ENCODE measurements around the gene ZW10. TPM values are rescaled to one million over a fixed set of nuclear protein-coding genes. Genes with fewer than 3 reads are reported as not detected.
"Not testable (repeated sequence)": the region's sequence is repeated elsewhere in the genome, so short reads cannot be mapped to it uniquely, and the experiment has no call there.

Gene ZW10
- total and polyA plus RNA-seq, 2 donors (not counting 1 experiment from before 2014, with no cell fraction given), result 4.8 to 11.9 TPM

DNA sequence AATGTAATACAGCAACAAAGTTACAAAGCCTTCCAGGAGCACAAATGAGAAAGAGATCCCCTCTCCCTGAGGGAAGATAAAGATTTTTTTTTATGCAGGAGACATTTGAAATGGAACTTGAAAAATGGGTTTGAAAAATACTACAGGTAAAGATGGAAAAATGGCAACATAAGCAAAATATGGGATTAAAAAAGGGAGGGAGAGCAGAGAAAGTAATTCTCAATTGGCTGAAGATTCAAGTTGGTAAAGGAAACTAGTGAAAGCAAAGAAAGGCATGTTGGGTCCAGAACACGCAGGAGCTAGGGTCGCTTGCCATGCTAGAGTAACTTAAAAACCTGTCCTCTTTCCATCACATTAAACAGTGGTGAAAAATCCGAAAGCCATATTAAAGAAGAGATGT, 1.5 kb downstream of the ZW10 start:
- H3K27ac ChIP-seq (ENCODE audit: low read length in 2 of 2), result no peak overlapping the region
- peak overlapping the region; percentile 80 for H3K4me2 ChIP-seq (replicated peaks; ENCODE audit: low read depth, low read length, poor library complexity, severe bottlenecking)
- H3K9me3 Mint-ChIP-seq (ENCODE audit: insufficient read depth), result no peaks in the 10 kb centered on the region
- DNase-seq (no peak), ATAC-seq (ENCODE audit: low read depth) (no peak)
- no peaks in the 10 kb centered on the region for H3K9me3 ChIP-seq (ENCODE audit: control extremely low read depth in 1 of 3, control insufficient read depth in 2 of 3, insufficient read depth in 1 of 3, low read length in 2 of 3)
- H2AFZ ChIP-seq (ENCODE audit: insufficient read depth, low read depth, low read length, poor library complexity, severe bottlenecking), result no peak overlapping the region
- peaks cover 5 to 21% of the 10 kb centered on the region in 2 experiments for H3K36me3 ChIP-seq (replicated peaks in 1 of 2; ENCODE audit: control extremely low read depth in 1 of 2, control insufficient read depth in 1 of 2, extremely low read depth in 1 of 2, insufficient read depth in 2 of 2, low read length in 1 of 2)
- H3K79me2 ChIP-seq (ENCODE audit: control insufficient read depth, insufficient read depth, low read length), result peaks cover 49% of the 10 kb centered on the region
- H3K4me3 ChIP-seq (ENCODE audit: control extremely low read depth in 1 of 5, extremely low read depth in 1 of 5, insufficient read depth in 1 of 5, low read depth in 2 of 5, low read length in 4 of 5), result no peak overlapping the region
- ChIA-PET POLR2A (interaction anchor here (0.7 kb wide), 1 partner anchor 116 kb away, joined by 8 read pairs; no protein-coding TSS in a partner anchor), CTCF (interaction anchor here (1.2 to 1.7 kb wide), 2 partner anchors 24 to 491 kb away, joined by 3 to 8 read pairs; no protein-coding TSS in a partner anchor)
- H3K4me1 ChIP-seq (ENCODE audit: control insufficient read depth in 2 of 2, insufficient read depth in 2 of 2, low read length in 2 of 2), result peaks cover 0 to 12% of the 10 kb centered on the region in 2 donors
- H3K9ac ChIP-seq (ENCODE audit: low read length), result no peak overlapping the region
- peaks cover 3% of the 10 kb centered on the region for H3K27me3 Mint-ChIP-seq
- intact Hi-C loops (cut with micrococcal nuclease), result loop anchor here (2.0 kb wide), 1 partner anchor 1685 kb away; the partner anchor contains the start of genes SDHD and TIMM8B
- H3K4me3 Mint-ChIP-seq, result peak overlapping the region; percentile 76
- WGBS (ENCODE audit: insufficient coverage), result no CpG with 5 or more reads among the region's 3 CpGs
- H4K20me1 ChIP-seq (ENCODE audit: control insufficient read depth, insufficient read depth, low read length, poor library complexity, severe bottlenecking), result no peaks in the 10 kb centered on the region
- H3K27me3 ChIP-seq (replicated peaks in 1 of 4; ENCODE audit: control extremely low read depth in 1 of 4, control insufficient read depth in 3 of 4, insufficient read depth in 4 of 4, low read length in 3 of 4), result no peaks in the 10 kb centered on the region
- no peak overlapping the region for H3K27ac Mint-ChIP-seq
- no peak for TF ChIP-seq EZH2 (IDR thresholded peaks at IDR 0.05; ENCODE audit: borderline replicate concordance, insufficient read depth, low read depth, low read length, poor library complexity, severe bottlenecking)
- TF ChIP-seq, protein P1, sequence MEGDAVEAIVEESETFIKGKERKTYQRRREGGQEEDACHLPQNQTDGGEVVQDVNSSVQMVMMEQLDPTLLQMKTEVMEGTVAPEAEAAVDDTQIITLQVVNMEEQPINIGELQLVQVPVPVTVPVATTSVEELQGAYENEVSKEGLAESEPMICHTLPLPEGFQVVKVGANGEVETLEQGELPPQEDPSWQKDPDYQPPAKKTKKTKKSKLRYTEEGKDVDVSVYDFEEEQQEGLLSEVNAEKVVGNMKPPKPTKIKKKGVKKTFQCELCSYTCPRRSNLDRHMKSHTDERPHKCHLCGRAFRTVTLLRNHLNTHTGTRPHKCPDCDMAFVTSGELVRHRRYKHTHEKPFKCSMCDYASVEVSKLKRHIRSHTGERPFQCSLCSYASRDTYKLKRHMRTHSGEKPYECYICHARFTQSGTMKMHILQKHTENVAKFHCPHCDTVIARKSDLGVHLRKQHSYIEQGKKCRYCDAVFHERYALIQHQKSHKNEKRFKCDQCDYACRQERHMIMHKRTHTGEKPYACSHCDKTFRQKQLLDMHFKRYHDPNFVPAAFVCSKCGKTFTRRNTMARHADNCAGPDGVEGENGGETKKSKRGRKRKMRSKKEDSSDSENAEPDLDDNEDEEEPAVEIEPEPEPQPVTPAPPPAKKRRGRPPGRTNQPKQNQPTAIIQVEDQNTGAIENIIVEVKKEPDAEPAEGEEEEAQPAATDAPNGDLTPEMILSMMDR (IDR thresholded peaks at IDR 0.05), result no peak
- peaks cover 26% of the 10 kb centered on the region for H3K4me1 Mint-ChIP-seq

DNA sequence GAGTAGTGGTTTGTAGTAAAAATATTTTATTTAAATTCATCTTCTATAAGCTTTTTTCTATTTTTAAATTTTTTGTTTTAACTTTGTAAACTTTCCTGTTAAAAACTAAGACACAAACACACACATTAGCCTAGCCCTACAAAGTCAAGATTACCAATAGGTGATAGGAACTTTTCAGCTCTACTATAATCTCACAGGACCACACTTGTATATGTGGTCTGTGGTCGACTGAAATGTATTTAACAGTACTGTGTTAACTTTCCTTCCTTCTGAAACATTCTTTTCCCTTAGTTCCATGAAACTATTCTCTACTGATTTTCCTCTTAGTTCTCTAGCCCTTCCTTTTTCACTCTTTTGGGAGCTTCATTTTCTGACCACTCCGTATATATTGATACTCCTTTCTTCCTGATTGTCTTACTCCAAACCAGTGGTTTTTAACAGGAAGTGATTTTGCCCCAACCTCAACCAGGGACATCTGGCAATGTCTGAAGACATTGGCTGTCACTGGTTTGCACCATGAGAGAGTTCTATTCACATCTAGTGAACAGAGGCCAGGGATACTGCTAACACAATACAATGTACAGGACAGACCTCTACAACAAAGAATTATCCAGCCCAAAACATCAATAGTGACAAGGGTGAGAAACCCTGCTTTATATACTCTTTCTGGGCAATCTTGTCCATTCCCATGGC, 8.8 kb downstream of the ZW10 start:
- Mint-ChIP-seq H3K27ac (no peak overlapping the region), H3K9me3 (ENCODE audit: insufficient read depth) (no peaks in the 10 kb centered on the region), H3K4me3 (no peak overlapping the region), H3K4me1 (peaks cover 7% of the 10 kb centered on the region), H3K27me3 (no peaks in the 10 kb centered on the region)
- Histone ChIP-seq H3K9me3 (ENCODE audit: control extremely low read depth in 1 of 3, control insufficient read depth in 2 of 3, insufficient read depth in 1 of 3, low read length in 2 of 3) (peaks cover 0 to 3% (median 0%) of the 10 kb centered on the region in 3 donors), H3K79me2 (ENCODE audit: control insufficient read depth, insufficient read depth, low read length) (peaks cover 31% of the 10 kb centered on the region), H3K9ac (ENCODE audit: low read length) (no peak overlapping the region), H2AFZ (ENCODE audit: insufficient read depth, low read depth, low read length, poor library complexity, severe bottlenecking) (no peak overlapping the region), H3K27ac (ENCODE audit: low read length in 2 of 2) (no peak overlapping the region), H3K4me3 (ENCODE audit: control extremely low read depth in 1 of 5, extremely low read depth in 1 of 5, insufficient read depth in 1 of 5, low read depth in 2 of 5, low read length in 4 of 5) (no peak overlapping the region), H3K36me3 (replicated peaks in 1 of 2; ENCODE audit: control extremely low read depth in 1 of 2, control insufficient read depth in 1 of 2, extremely low read depth in 1 of 2, insufficient read depth in 2 of 2, low read length in 1 of 2) (peaks cover 11 to 48% of the 10 kb centered on the region in 2 experiments), H3K27me3 (replicated peaks in 1 of 4; ENCODE audit: control extremely low read depth in 1 of 4, control insufficient read depth in 3 of 4, insufficient read depth in 4 of 4, low read length in 3 of 4) (no peaks in the 10 kb centered on the region), H3K4me1 (ENCODE audit: control insufficient read depth in 2 of 2, insufficient read depth in 2 of 2, low read length in 2 of 2) (no peaks in the 10 kb centered on the region), H4K20me1 (ENCODE audit: control insufficient read depth, insufficient read depth, low read length, poor library complexity, severe bottlenecking) (no peaks in the 10 kb centered on the region), H3K4me2 (replicated peaks; ENCODE audit: low read depth, low read length, poor library complexity, severe bottlenecking) (no peak overlapping the region)
- intact Hi-C loops (cut with micrococcal nuclease), result no loop called here
- 83% methylated on average over 1 of the region's 2 CpGs for WGBS (ENCODE audit: insufficient coverage)
- ATAC-seq (ENCODE audit: low read depth), result no peak
- no peak for DNase-seq
- ChIA-PET CTCF (no interaction called here), POLR2A (no interaction called here)
- no peak for TF ChIP-seq EZH2 (IDR thresholded peaks at IDR 0.05; ENCODE audit: borderline replicate concordance, insufficient read depth, low read depth, low read length, poor library complexity, severe bottlenecking)

DNA sequence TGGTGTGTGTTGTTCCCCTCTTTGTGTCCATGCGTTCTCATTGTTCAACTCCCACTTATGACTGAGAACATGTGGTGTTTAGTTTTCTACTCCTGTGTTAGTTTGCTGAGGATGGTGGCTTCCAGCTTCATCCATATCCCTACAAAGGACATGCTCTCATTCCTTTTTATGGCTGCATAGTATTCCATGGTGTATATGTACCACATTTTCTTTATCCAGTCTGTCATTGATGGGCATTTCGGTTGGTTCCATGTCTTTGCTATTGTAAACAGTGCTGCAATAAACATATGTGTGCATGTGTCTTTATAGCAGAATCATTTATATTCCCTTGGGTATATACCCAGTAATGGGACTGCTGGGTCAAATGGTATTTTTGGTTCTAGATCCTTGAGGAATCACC, 10.5 kb downstream of the ZW10 start:
- WGBS (ENCODE audit: insufficient coverage), result no CpG with 5 or more reads among the region's 2 CpGs
- H3K9ac ChIP-seq (ENCODE audit: low read length); H3K4me1 ChIP-seq (ENCODE audit: control insufficient read depth in 2 of 2, insufficient read depth in 2 of 2, low read length in 2 of 2); H3K9me3 ChIP-seq (ENCODE audit: control extremely low read depth in 1 of 3, control insufficient read depth in 2 of 3, insufficient read depth in 1 of 3, low read length in 2 of 3); DNase-seq; H3K27ac ChIP-seq (ENCODE audit: low read length in 2 of 2); H3K4me3 Mint-ChIP-seq; H3K4me1 Mint-ChIP-seq; POLR2A ChIA-PET; intact Hi-C loops (cut with micrococcal nuclease); ATAC-seq (ENCODE audit: low read depth); CTCF ChIA-PET; H2AFZ ChIP-seq (ENCODE audit: insufficient read depth, low read depth, low read length, poor library complexity, severe bottlenecking); H3K9me3 Mint-ChIP-seq (ENCODE audit: insufficient read depth); H3K4me3 ChIP-seq (ENCODE audit: control extremely low read depth in 1 of 5, extremely low read depth in 1 of 5, insufficient read depth in 1 of 5, low read depth in 2 of 5, low read length in 4 of 5); H4K20me1 ChIP-seq (ENCODE audit: control insufficient read depth, insufficient read depth, low read length, poor library complexity, severe bottlenecking); H3K4me2 ChIP-seq (replicated peaks; ENCODE audit: low read depth, low read length, poor library complexity, severe bottlenecking); H3K27me3 ChIP-seq (replicated peaks in 1 of 4; ENCODE audit: control extremely low read depth in 1 of 4, control insufficient read depth in 3 of 4, insufficient read depth in 4 of 4, low read length in 3 of 4); H3K27me3 Mint-ChIP-seq; H3K27ac Mint-ChIP-seq: not testable (repeated sequence)
- Histone ChIP-seq H3K36me3 (replicated peaks in 1 of 2; ENCODE audit: control extremely low read depth in 1 of 2, control insufficient read depth in 1 of 2, extremely low read depth in 1 of 2, insufficient read depth in 2 of 2, low read length in 1 of 2) (peaks cover 12 to 54% of the 10 kb centered on the region in 2 experiments), H3K79me2 (ENCODE audit: control insufficient read depth, insufficient read depth, low read length) (peaks cover 26% of the 10 kb centered on the region)
